ENCODE results near the gene STYX. TPM values are rescaled to one million over a fixed set of nuclear protein-coding genes. Genes with fewer than 3 reads are reported as not detected.
A peak's percentile ranks its signal among the peaks of the same experiment; 100 is the strongest.

STYX gene
- 10 to 100 TPM; 13.4 to 14.0 TPM for total RNA-seq

GRCh38 chr14:52729925-52730708 lies at the start of gene STYX:
Gene STYX (plus strand): TSS chr14:52730166. CDS start chr14:52730475, 309 bp downstream.
- Mint-ChIP-seq H3K4me3 (peak within 1 kb of the TSS; percentile 92), H3K27me3 (no peaks in the 10 kb centered on the region), H3K36me3 (ENCODE audit: low read depth) (peaks cover 65% of the 10 kb centered on the region), H3K4me1 (peaks cover 22% of the 10 kb centered on the region), H3K27ac (peak within 1 kb of the TSS; percentile 81), H3K9me3 (no peaks in the 10 kb centered on the region)
- ATAC-seq (replicated peaks): peak; percentile 98

DNA sequence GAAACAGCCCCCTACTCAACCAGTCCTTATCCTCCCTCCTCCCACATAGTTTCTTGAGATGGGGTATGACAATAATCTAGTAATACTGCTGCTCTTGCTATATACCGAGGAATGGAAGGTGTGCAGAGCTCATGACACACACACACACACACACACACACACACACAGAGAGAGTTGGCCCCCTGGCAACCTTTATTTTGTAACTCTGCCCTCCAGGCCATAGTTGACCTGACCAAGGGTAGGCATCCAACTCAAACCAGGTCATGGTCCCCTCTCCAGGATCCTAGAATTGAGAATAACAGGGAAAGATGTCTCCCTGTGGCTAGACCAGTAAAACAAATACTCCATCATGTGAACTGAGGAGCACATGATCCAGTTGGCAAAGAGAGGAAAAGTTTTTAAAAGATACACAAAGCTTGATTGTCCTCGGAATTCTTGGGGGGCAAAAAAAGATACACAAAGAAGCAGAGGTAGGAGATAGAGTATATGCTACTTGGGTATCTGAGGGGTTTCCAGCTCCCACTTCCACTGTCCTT lies 45.9 kb upstream of the STYX start:
- Mint-ChIP-seq H3K4me3 (peak overlapping the region; percentile 12), H3K36me3 (ENCODE audit: low read depth) (peaks cover 79% of the 10 kb centered on the region), H3K4me1 (peaks cover 39% of the 10 kb centered on the region), H3K27ac (no peak overlapping the region), H3K27me3 (no peaks in the 10 kb centered on the region), H3K9me3 (no peaks in the 10 kb centered on the region)
- ATAC-seq (replicated peaks): no peak

DNA sequence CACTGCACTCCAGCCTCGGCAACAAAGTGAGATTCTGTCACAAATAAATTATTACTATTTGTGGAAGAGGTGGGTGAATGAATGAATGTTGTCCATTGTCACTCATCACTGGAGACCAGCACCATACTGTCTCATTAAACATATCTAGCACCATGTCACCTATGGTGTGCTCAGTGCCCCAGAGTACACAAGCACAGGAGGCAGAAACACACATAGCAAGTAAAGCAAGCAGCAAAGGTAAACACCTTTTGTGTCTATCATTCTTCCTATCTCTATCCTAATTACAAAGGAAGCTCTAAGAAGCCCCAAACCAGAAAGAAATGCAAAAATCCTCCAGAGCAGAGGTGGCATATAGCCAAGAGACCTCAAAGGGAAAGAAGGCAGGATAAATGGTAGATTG lies 43.8 kb upstream of the STYX start:
- no peaks in the 10 kb centered on the region for H3K27me3 Mint-ChIP-seq
- peaks cover 44% of the 10 kb centered on the region for H3K4me1 Mint-ChIP-seq
- H3K27ac Mint-ChIP-seq: no peak overlapping the region
- no peaks in the 10 kb centered on the region for H3K9me3 Mint-ChIP-seq
- no peak for ATAC-seq (replicated peaks)
- H3K36me3 Mint-ChIP-seq (ENCODE audit: low read depth): peaks cover 78% of the 10 kb centered on the region
- H3K4me3 Mint-ChIP-seq: peak overlapping the region; percentile 41

DNA sequence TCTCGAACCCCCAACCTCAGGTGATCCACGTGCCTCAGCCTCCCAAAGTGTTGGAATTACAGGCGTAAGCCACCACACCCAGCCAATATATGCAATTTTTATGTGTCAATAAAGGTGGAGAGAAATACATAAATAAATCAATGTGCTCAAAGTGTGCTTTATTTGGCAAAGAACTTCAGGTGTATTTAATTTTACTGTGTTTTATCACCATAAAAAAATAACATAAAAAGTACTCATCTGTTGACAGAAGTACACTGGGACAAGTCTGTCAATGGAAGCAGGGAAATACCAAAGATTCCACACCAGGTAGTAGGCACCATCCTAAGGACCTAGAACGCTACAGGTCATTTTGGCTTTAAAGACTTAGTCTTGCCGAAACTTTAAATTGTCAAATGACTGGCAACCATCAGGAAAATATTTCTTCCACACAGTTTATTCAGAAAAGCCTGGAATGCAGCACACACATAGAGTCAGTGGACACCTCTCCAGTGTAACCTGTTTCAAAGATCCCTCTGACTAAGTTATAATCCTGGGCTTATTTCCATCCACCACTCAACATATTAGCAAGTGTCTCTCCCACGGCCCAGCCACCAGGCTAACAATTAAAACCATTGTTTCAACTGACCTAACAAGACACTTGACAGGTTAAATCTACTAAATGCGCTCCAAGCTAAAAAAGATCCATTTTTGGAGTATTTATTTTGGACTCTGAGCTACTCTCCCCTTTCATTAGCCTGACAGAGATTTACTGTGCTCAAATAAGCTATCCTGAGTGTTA lies 38.8 kb upstream of the STYX start:
- Mint-ChIP-seq H3K4me3 (peak overlapping the region; percentile 88), H3K36me3 (ENCODE audit: low read depth) (peaks cover 86% of the 10 kb centered on the region), H3K9me3 (no peaks in the 10 kb centered on the region), H3K4me1 (peaks cover 46% of the 10 kb centered on the region), H3K27ac (peak overlapping the region; percentile 1), H3K27me3 (no peaks in the 10 kb centered on the region)
- no peak for ATAC-seq (replicated peaks)

- Mint-ChIP-seq H3K27me3 (no peaks in the 10 kb centered on the region), H3K9me3 (no peaks in the 10 kb centered on the region), H3K27ac (peak overlapping the region; percentile 1), H3K4me1 (peaks cover 33% of the 10 kb centered on the region), H3K36me3 (ENCODE audit: low read depth) (peaks cover 74% of the 10 kb centered on the region), H3K4me3 (peak overlapping the region; percentile 88)
- ATAC-seq (replicated peaks): no peak
These were observed 37.6 kb upstream of the STYX start for GRCh38 chr14:52692248-52692962.

DNA sequence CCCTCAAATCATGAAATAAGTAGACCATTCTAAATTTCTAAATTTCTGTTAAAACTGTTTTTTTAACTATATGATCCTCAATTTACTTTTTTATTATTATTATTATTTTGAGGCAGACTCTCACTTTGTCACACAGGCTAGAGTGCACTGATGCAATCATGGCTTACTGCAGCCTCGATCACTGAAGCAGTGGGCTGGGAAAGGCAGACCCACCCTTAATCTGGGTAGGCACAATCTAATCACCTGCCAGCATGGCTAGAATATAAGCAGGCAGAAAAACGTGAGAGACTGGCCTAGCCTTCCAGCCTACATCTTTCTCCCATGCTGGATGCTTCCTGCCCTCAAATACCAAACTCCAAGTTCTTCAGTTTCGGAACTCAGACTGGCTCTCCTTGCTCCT lies 36.9 kb upstream of the STYX start:
- Mint-ChIP-seq H3K4me1 (peaks cover 27% of the 10 kb centered on the region), H3K36me3 (ENCODE audit: low read depth) (peaks cover 68% of the 10 kb centered on the region), H3K4me3 (peak overlapping the region; percentile 88), H3K27me3 (no peaks in the 10 kb centered on the region), H3K9me3 (no peaks in the 10 kb centered on the region), H3K27ac (peak overlapping the region; percentile 93)
- ATAC-seq (replicated peaks): no peak

GRCh38 chr14:52693532-52693931 lies 36.4 kb upstream of the STYX start:
- Mint-ChIP-seq H3K4me3 (peak overlapping the region; percentile 88), H3K27me3 (no peaks in the 10 kb centered on the region), H3K4me1 (peaks cover 22% of the 10 kb centered on the region), H3K27ac (peak overlapping the region; percentile 93), H3K9me3 (no peaks in the 10 kb centered on the region), H3K36me3 (ENCODE audit: low read depth) (peaks cover 63% of the 10 kb centered on the region)
- no peak for ATAC-seq (replicated peaks)

DNA sequence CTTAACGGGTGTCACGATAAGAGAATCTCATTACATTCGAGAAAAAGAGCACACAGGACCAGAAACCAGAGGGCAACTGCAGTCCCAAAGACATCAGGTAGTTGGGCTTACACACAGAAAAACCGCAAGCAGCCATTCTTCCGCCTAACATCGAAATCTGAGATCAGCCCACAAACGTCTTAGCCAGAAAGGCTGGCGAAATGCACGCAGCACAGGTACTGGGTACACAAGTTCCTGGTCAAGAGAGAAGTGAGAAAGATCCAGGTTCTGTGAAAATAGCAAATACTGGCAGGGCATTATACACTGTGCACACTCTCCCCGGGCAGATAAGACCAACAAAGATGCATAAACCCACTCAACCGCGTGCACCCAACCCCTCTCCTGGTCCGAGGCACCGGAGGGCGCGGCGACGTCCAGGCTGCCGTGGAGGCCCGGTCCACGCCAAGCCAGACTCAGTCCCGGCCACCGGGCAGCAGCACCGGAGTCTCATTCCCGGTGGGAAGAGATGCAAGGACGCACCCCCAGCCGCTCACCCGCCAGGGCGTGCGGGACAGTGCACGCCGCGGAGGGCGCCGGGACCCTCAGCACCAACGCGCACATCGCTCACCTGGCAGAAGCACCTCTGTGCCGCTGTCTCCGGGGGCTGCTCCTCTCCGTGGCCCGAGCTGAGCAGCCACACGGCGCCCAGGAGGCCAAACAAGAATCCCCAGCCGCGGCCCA lies 35.0 kb upstream of the STYX start:
- H3K27ac Mint-ChIP-seq: peak overlapping the region; percentile 93
- H3K4me1 Mint-ChIP-seq: peaks cover 18% of the 10 kb centered on the region
- H3K27me3 Mint-ChIP-seq: no peaks in the 10 kb centered on the region
- peaks cover 51% of the 10 kb centered on the region for H3K36me3 Mint-ChIP-seq (ENCODE audit: low read depth)
- H3K9me3 Mint-ChIP-seq: no peaks in the 10 kb centered on the region
- peak; percentile 61 for ATAC-seq (replicated peaks)
- peak overlapping the region; percentile 88 for H3K4me3 Mint-ChIP-seq

DNA sequence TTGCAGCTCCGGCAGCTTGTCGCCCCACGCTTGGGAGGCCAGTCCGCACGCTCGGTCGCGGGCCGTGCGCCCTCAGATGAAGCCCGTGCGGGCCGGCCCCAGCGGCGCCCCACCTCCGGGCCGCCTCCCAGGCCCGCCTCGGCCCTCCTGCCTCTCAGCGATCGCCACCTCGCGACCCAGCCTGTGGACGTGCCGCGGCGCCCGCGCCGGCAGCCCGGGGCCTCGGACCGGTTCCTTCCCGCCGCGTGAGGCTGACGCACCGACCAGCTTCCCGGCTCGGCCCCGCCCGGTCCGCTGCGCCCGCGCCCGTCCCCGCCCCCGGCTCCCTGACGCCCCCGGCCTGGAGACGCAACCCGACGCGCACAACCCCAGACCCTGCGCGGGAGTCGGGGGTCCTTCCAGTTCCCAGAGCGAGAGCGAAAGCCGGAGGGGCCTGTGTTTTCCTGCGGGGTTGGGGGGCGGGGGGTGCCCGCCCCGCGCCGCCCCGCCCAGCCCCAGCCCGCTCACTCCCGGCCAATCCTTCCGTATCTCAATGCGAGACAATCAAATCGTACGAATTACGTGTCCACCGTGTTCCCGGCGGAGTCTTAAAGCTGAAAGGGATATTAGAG lies 34.4 kb upstream of the STYX start, which contains the start of gene ERO1A:
Gene ERO1A (minus strand): TSS at position 78 of the 611 bp plus-strand sequence. CDS start 77 bp downstream, at position 1.
- Mint-ChIP-seq H3K4me3 (peak within 1 kb of the TSS; percentile 88), H3K9me3 (no peaks in the 10 kb centered on the region), H3K4me1 (peaks cover 17% of the 10 kb centered on the region), H3K27me3 (no peaks in the 10 kb centered on the region), H3K36me3 (ENCODE audit: low read depth) (peaks cover 45% of the 10 kb centered on the region), H3K27ac (peak within 1 kb of the TSS; percentile 93)
- peak; percentile 89 for ATAC-seq (replicated peaks)

GRCh38 chr14:52700701-52701172 lies 29.2 kb upstream of the STYX start:
- ATAC-seq (replicated peaks): no peak
- Mint-ChIP-seq H3K27ac (no peak overlapping the region), H3K9me3 (no peaks in the 10 kb centered on the region), H3K36me3 (ENCODE audit: low read depth) (no peaks in the 10 kb centered on the region), H3K27me3 (no peaks in the 10 kb centered on the region), H3K4me3 (no peak overlapping the region), H3K4me1 (no peaks in the 10 kb centered on the region)

GRCh38 chr14:52701223-52701622 lies 28.7 kb upstream of the STYX start:
- Mint-ChIP-seq H3K4me3 (no peak overlapping the region), H3K27ac (no peak overlapping the region), H3K9me3 (no peaks in the 10 kb centered on the region), H3K36me3 (ENCODE audit: low read depth) (no peaks in the 10 kb centered on the region), H3K4me1 (peaks cover 1% of the 10 kb centered on the region), H3K27me3 (no peaks in the 10 kb centered on the region)
- peak; percentile 83 for ATAC-seq (replicated peaks)

DNA sequence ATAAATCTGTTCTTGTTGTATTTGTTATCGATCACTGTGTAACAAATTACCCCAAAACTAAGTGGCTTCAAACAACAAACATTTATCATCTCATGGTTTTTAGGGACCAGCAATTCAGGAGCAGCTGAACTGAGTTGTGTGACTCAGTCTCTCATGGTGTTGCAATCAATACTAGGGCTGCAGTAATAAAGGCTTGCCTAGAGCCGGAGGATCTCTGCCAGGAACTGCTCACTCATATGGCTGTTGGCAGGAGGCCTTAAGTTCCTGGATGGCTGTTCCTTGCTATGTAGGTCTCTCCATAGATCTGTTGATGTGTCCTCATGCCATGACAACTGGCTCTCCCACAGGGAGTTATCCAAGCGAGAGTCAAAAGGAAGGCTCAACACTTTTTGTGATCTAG lies 26.7 kb upstream of the STYX start:
- ATAC-seq (replicated peaks): no peak
- Mint-ChIP-seq H3K9me3 (no peaks in the 10 kb centered on the region), H3K36me3 (ENCODE audit: low read depth) (peaks cover 13% of the 10 kb centered on the region), H3K4me1 (peaks cover 10% of the 10 kb centered on the region), H3K27me3 (no peaks in the 10 kb centered on the region), H3K27ac (no peak overlapping the region), H3K4me3 (no peak overlapping the region)

DNA sequence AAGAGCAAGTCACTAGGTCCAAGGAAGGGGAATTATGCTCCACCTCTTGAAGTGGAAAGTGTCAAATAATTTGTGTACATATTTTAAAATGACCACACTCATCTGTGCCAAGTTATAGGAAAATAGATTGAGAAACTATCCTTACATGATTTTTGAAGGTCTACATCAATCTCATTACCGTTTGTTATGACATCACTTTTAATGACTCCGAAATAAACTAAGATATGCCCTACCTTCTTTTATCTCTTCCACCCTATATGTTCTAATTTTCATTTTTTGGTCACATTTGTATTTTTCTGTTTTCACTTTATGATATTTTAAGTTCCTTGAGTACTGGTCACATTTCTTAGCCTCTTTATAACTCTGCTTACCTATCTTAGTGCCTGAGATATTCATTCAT lies 26.3 kb upstream of the STYX start:
- Mint-ChIP-seq H3K9me3 (no peaks in the 10 kb centered on the region), H3K4me1 (peaks cover 12% of the 10 kb centered on the region), H3K36me3 (ENCODE audit: low read depth) (peaks cover 17% of the 10 kb centered on the region), H3K4me3 (no peak overlapping the region), H3K27ac (no peak overlapping the region), H3K27me3 (no peaks in the 10 kb centered on the region)
- ATAC-seq (replicated peaks): no peak

Data from activated T-helper 17 cell treated with anti-CD3 and anti-CD28 coated beads, Interleukin-2, amount 50 U/mL, for 72 hours (primary cell).